ENCODE measurements around the gene RIPK1.
"Not testable (repeated sequence)": the region's sequence is repeated elsewhere in the genome, so short reads cannot be mapped to it uniquely, and the experiment has no call there.

RIPK1 gene

GRCh38 chr6:3073382-3073781 lies 5.1 kb downstream of the RIPK1 start:
- no peak for DNase-seq (ENCODE audit: low read depth)
- no peak for TF ChIP-seq CTCF (IDR thresholded peaks at IDR 0.05; ENCODE audit: control insufficient read depth, insufficient read depth, low read depth, low read length, missing control alignments)
- H3K4me3 ChIP-seq (ENCODE audit: control insufficient read depth, low read depth, low read length), result no peak overlapping the region

DNA sequence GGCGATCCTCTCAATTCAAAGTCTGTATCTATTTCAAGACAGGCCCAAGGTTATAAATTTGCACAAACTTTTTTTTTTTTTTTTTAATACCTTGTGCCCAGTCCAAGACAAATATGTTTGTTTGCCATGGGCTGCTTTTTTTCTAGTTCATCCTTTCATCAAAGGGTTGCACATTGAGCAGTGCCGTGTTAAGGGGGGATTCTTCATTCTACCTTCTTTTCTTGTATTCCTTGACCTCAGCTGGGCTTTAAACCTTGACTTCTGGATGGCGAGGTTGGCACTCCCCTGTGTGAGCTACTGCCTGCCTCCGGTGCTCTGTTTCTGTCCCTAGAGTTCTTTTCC lies 7.4 kb downstream of the RIPK1 start:
- no peak for DNase-seq (ENCODE audit: low read depth)
- no peak for TF ChIP-seq CTCF (IDR thresholded peaks at IDR 0.05; ENCODE audit: control insufficient read depth, insufficient read depth, low read depth, low read length, missing control alignments)
- H3K4me3 ChIP-seq (ENCODE audit: control insufficient read depth, low read depth, low read length), result no peak overlapping the region

DNA sequence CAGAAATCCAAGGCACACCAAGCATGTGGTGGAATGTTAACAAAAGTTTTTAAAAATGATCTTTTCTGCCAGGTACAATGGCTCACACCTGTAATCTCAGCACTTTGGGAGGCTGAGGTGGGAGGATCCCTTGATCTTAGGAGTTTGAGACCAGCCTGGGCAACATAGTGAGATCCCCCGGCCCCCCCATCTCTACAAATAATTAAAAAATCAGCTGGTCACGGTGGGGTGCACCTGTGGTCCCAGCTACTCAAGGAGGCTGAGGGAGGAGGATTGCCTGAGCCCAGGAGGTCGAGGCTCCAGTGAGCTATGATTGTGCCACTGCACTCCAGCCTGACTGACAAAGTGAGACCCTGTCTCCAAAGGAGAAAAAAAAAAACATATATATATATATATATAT lies 8.0 kb downstream of the RIPK1 start:
- H3K4me3 ChIP-seq (ENCODE audit: control insufficient read depth, low read depth, low read length), result no peak overlapping the region
- no peak for DNase-seq (ENCODE audit: low read depth)
- TF ChIP-seq CTCF (IDR thresholded peaks at IDR 0.05; ENCODE audit: control insufficient read depth, insufficient read depth, low read depth, low read length, missing control alignments), result no peak

DNA sequence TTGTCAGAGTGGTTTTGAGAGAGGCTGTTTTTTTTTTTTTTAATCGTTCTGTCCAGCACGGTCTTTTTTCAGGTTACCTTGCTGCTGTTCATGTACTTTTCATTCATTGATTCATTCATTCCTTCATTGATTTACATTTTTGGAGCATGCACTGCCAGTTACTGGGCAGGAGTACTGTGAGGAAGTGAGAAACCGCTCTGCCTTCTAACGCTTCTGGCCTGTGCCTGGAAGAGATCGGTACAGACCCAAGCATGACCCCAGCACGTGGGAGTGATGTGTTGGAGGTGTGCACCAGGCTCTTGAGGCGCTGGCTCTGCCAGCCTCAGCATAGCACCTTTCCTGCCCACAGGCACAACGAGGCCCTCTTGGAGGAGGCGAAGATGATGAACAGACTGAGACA lies 9.1 kb downstream of the RIPK1 start:
- TF ChIP-seq CTCF (IDR thresholded peaks at IDR 0.05; ENCODE audit: control insufficient read depth, insufficient read depth, low read depth, low read length, missing control alignments), result no peak
- no peak overlapping the region for H3K4me3 ChIP-seq (ENCODE audit: control insufficient read depth, low read depth, low read length)
- DNase-seq (ENCODE audit: low read depth), result no peak

DNA sequence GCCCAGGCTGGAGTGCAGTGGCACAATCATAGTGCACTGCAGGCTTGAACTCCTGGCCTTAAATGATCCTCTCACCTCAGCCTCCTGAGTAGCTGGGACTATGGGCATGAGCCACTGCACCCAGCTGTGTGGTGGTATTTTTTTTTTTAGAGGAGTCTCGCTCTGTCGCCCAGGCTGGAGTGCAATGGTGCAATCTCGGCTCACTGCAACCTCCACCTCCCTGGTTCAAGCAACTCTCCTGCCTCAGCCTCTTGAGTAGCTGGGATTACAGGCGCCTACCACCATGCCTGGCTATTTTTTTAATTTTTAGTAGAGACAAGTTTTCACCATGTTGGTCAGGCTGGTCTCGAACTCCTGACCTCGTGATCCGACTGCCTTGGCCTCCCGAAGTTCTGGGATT lies 10.7 kb downstream of the RIPK1 start:
- DNase-seq (ENCODE audit: low read depth); H3K4me3 ChIP-seq (ENCODE audit: control insufficient read depth, low read depth, low read length): not testable (repeated sequence)

- DNase-seq (ENCODE audit: low read depth), result no peak
- no peak for TF ChIP-seq CTCF (IDR thresholded peaks at IDR 0.05; ENCODE audit: control insufficient read depth, insufficient read depth, low read depth, low read length, missing control alignments)
- H3K4me3 ChIP-seq (ENCODE audit: control insufficient read depth, low read depth, low read length), result no peak overlapping the region
These were observed 11.4 kb downstream of the RIPK1 start for GRCh38 chr6:3079682-3080081.

DNA sequence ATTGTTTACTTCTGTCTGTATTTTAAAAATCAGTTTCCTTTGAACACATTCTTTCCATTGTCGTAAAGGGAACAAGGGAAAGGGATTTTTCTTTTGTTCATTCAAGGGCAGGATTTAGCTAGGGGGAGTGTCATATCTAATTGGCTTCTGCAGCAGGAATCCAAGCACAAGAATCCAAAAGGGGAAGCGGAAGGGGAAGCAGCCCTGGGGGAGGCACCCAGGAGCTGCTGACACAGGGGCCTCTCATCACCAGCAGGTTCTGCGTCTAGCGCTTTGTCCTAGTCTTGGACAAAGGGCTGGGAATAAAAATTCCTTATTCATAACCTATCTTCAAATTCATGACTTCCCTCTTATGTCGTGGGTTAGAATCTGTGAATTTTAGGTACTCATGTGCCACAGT lies 13.7 kb downstream of the RIPK1 start:
- TF ChIP-seq CTCF (IDR thresholded peaks at IDR 0.05; ENCODE audit: control insufficient read depth, insufficient read depth, low read depth, low read length, missing control alignments), result no peak
- no peak for DNase-seq (ENCODE audit: low read depth)
- H3K4me3 ChIP-seq (ENCODE audit: control insufficient read depth, low read depth, low read length), result no peak overlapping the region

Data from AG09309 (cell line).